Neuronal stem cell (in vitro differentiated cells): ENCODE measurements around the gene ZNF99.
"Not testable (repeated sequence)": the region's sequence is repeated elsewhere in the genome, so short reads cannot be mapped to it uniquely, and the experiment has no call there.

ENCODE experiments used
- DNase-seq: peaks from one replicate; pipeline ENCODE4 v3.0.0-alpha.2; 2013; ENCODE audit warnings: low spot score
- H2AFZ ChIP-seq: one replicate; pipeline ENCODE4 v1.6.1; 2013; ENCODE audit warnings: mild to moderate bottlenecking, low read length, inconsistent platforms
- H2AK5ac ChIP-seq: 2 replicates; pipeline ENCODE4 v1.6.1; 2013; ENCODE audit warnings: low read depth, mild to moderate bottlenecking, inconsistent platforms, low read length, moderate library complexity, mixed read lengths
- H2BK120ac ChIP-seq: 2 replicates; pipeline ENCODE4 v1.6.1; 2013; ENCODE audit warnings: low read depth, mild to moderate bottlenecking, inconsistent platforms, low read length, moderate library complexity, mixed read lengths
- H2BK12ac ChIP-seq: one replicate; pipeline ENCODE4 v1.6.1; 2013; ENCODE audit warnings: low read length, inconsistent platforms
- H2BK15ac ChIP-seq: 2 replicates; pipeline ENCODE4 v1.6.1; 2013; ENCODE audit warnings: mild to moderate bottlenecking, low read length, inconsistent platforms, mixed read lengths
- H2BK5ac ChIP-seq: one replicate; pipeline ENCODE4 v1.6.1; 2013; ENCODE audit warnings: inconsistent platforms, mild to moderate bottlenecking, low read length, moderate library complexity
- H3K14ac ChIP-seq: one replicate; pipeline ENCODE4 v1.6.1; 2013; ENCODE audit warnings: low read length, inconsistent platforms
- H3K18ac ChIP-seq: 2 replicates; pipeline ENCODE4 v1.6.1; 2013; ENCODE audit warnings: low read length, inconsistent platforms
- H3K23ac ChIP-seq: 2 replicates; pipeline ENCODE4 v1.6.1; 2013; ENCODE audit warnings: low read depth, mild to moderate bottlenecking, mixed read lengths, low read length, inconsistent platforms; ENCODE audit not compliant: poor library complexity
- H3K27ac ChIP-seq: replicated peaks from 3 replicates; pipeline ENCODE4 v1.5.1; 2013; ENCODE audit warnings: low read length, inconsistent platforms
- H3K27me3 ChIP-seq, 3 experiments: 2 replicates each; pipeline ENCODE4 v1.6.1; 2013; ENCODE audit warnings: low read length in 3 of 3, mild to moderate bottlenecking in 2 of 3, inconsistent platforms in 1 of 3, low read depth in 1 of 3, mixed read lengths in 1 of 3, moderate library complexity in 1 of 3; ENCODE audit not compliant: control insufficient read depth in 3 of 3, insufficient read depth in 3 of 3
- H3K36me3 ChIP-seq, 2 donors: replicated peaks in 1 of 2; 2 replicates each; pipeline ENCODE4 v1.6.1; 2013; ENCODE audit warnings: low read length in 2 of 2; ENCODE audit not compliant: control insufficient read depth in 2 of 2, insufficient read depth in 2 of 2
- H3K4ac ChIP-seq: 2 replicates; pipeline ENCODE4 v1.6.1; 2013; ENCODE audit warnings: inconsistent platforms, mild to moderate bottlenecking, low read length, moderate library complexity
- H3K4me1 ChIP-seq, 2 donors: 1 replicate in 1 of 2; 2 replicates in 1 of 2; pipeline ENCODE4 v1.6.1; 2013; ENCODE audit warnings: low read length in 2 of 2, low read depth in 1 of 2; ENCODE audit not compliant: control insufficient read depth in 2 of 2, insufficient read depth in 1 of 2
- H3K4me2 ChIP-seq: one replicate; pipeline ENCODE4 v1.6.1; 2013; ENCODE audit warnings: mild to moderate bottlenecking, low read length, inconsistent platforms; ENCODE audit not compliant: insufficient read depth, poor library complexity, severe bottlenecking
- H3K4me3 ChIP-seq, 2 donors: 2 replicates each; pipeline ENCODE4 v1.5.1; 2013; ENCODE audit warnings: low read length in 2 of 2, mild to moderate bottlenecking in 2 of 2, inconsistent platforms in 1 of 2, moderate library complexity in 1 of 2
- H3K79me1 ChIP-seq: one replicate; pipeline ENCODE4 v1.6.1; 2013; ENCODE audit warnings: low read depth, mild to moderate bottlenecking, inconsistent platforms, low read length, moderate library complexity
- H3K9ac ChIP-seq: one replicate; pipeline ENCODE4 v1.6.1; 2013; ENCODE audit warnings: mild to moderate bottlenecking, low read depth, low read length, inconsistent platforms; ENCODE audit not compliant: poor library complexity
- H3K9me3 ChIP-seq, 2 donors: replicated peaks in 1 of 2; 2 replicates each; pipeline versions ENCODE3 to v1.6.1; 2013; ENCODE audit warnings: low read length in 2 of 2, mild to moderate bottlenecking in 2 of 2, inconsistent platforms in 1 of 2, low read depth in 1 of 2, mixed read lengths in 1 of 2, moderate library complexity in 1 of 2; ENCODE audit not compliant: control insufficient read depth in 2 of 2, insufficient read depth in 1 of 2
- H4K8ac ChIP-seq: one replicate; pipeline ENCODE4 v1.6.1; 2013; ENCODE audit warnings: low read depth, mild to moderate bottlenecking, inconsistent platforms, low read length, moderate library complexity
- H4K91ac ChIP-seq: one replicate; pipeline ENCODE4 v1.6.1; 2013; ENCODE audit warnings: low read length, low read depth, mild to moderate bottlenecking, inconsistent platforms; ENCODE audit not compliant: poor library complexity
- WGBS, 2 donors: extraction: QIAGEN DNeasy Blood & Tissue Kit; methylation state at CpG; one replicate each; pipeline ENCODE4 v1.1.7; 2013; ENCODE audit warnings: missing lambda C conversion rate in 2 of 2, mixed read lengths in 1 of 2; ENCODE audit not compliant: insufficient read length in 2 of 2, insufficient replicate concordance in 1 of 2; ENCODE audit errors: extremely low coverage in 2 of 2; 5-methylcytosine and 5-hydroxymethylcytosine counted together

ZNF99 gene

DNA sequence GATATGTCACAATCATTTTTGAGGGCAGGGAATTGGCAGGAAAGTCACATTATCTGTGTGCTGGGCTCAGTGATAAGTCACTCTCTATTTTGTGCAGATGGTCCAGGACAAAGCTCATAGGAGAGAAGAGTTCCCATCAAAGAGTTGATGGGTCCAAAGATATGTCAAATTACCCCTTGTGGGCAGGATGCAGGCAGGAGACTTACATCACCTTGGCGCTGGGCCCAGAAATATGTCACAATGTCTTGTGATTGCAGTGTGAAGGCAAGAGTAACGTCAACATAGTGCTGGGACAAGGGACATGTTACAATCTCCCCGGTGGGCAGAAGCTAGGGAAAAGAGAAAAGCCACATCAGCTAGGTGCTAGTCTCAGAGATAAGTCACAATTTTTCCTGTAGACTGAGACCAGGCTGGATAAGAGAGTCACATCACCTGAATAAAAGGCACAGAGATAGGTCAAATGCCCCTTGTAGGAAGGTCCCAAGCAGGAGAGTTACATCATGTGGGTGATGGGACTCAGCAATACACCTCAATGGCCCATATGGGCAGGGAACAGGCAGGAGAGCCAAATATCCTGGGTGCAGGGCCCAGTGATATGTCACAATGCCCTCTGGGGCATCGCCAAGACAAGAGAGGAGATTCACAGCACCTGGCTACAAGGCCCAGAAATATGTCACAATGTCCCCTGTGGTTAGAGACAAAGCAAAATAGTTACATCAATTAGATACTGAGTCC lies 47.9 kb downstream of the ZNF99 start:
- Histone ChIP-seq H2AFZ (no peak overlapping the region), H3K4me1 (no peaks in the 10 kb centered on the region), H4K91ac (no peak overlapping the region), H3K18ac (no peak overlapping the region), H3K36me3 (no peaks in the 10 kb centered on the region), H3K27me3 (no peaks in the 10 kb centered on the region), H3K14ac (no peak overlapping the region), H2BK12ac (no peak overlapping the region), H3K9me3 (peaks cover 0 to 54% of the 10 kb centered on the region in 2 donors), H3K4ac (no peak overlapping the region), H3K4me3 (no peak overlapping the region), H2BK5ac (no peak overlapping the region), H2AK5ac (no peak overlapping the region), H3K9ac (no peak overlapping the region), H2BK120ac (no peak overlapping the region), H3K79me1 (no peaks in the 10 kb centered on the region), H2BK15ac (no peak overlapping the region), H4K8ac (no peak overlapping the region), H3K27ac (no peak overlapping the region), H3K23ac (no peak overlapping the region), H3K4me2 (no peak overlapping the region)
- WGBS, 2 donors, result no CpG with 5 or more reads among the region's 4 CpGs
- no peak for DNase-seq

- no peaks in the 10 kb centered on the region for H3K27me3 ChIP-seq
These were observed 50.3 kb downstream of the ZNF99 start for GRCh38 chr19:22733691-22734090.

DNA sequence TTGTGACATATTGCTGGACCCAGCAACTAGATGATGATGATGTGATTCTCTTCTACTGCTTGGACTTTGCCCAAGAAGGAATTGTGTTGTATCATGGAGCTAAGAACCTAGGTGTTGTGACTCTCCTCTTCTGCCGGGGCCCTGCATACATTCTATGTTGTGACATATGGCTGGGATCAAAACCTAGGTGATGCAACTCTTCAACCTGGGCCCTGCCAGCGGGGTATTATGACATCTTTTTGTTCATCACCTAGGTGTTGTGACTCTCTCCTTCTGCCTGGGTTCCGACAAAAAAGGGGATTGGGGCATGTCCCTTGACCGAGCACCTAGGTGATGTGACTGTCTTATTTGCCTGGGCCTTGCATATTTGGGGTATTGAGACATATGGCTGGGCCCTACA lies 55.7 kb downstream of the ZNF99 start:
- not testable (repeated sequence) for H2BK5ac ChIP-seq, H2AK5ac ChIP-seq, DNase-seq, H3K4ac ChIP-seq, H3K27me3 ChIP-seq, H2AFZ ChIP-seq, H3K18ac ChIP-seq, H3K4me2 ChIP-seq, H4K91ac ChIP-seq, H3K79me1 ChIP-seq, H3K23ac ChIP-seq, H3K27ac ChIP-seq, H3K9ac ChIP-seq, H3K4me3 ChIP-seq, H2BK120ac ChIP-seq, H3K14ac ChIP-seq, H2BK15ac ChIP-seq, H4K8ac ChIP-seq, H3K4me1 ChIP-seq, H2BK12ac ChIP-seq, H3K36me3 ChIP-seq
- H3K9me3 ChIP-seq, result peaks cover 0 to 35% of the 10 kb centered on the region in 2 donors
- WGBS, 2 donors, result no CpG with 5 or more reads among the region's 4 CpGs

More at GRCh38 chr19:22733691-22734090, 50.3 kb downstream of the ZNF99 start:
- no peaks in the 10 kb centered on the region for H3K4me1 ChIP-seq
- no peak overlapping the region for H2BK15ac ChIP-seq
- no peak overlapping the region for H3K27ac ChIP-seq
- H3K9me3 ChIP-seq, result peaks cover 0 to 49% of the 10 kb centered on the region in 2 donors
- no peak overlapping the region for H2BK5ac ChIP-seq
- DNase-seq, result no peak
- H3K9ac ChIP-seq, result no peak overlapping the region
- H3K4me2 ChIP-seq, result no peak overlapping the region
- H3K79me1 ChIP-seq, result no peaks in the 10 kb centered on the region
- H2BK120ac ChIP-seq, result no peak overlapping the region
- no peak overlapping the region for H2BK12ac ChIP-seq
- no peak overlapping the region for H2AK5ac ChIP-seq
- no CpG with 5 or more reads among the region's 7 CpGs for WGBS, 2 donors
- H4K91ac ChIP-seq, result no peak overlapping the region
- no peak overlapping the region for H3K23ac ChIP-seq
- no peak overlapping the region for H4K8ac ChIP-seq
- H3K4ac ChIP-seq, result no peak overlapping the region
- H3K4me3 ChIP-seq, result no peak overlapping the region
- H3K36me3 ChIP-seq, result no peaks in the 10 kb centered on the region
- H2AFZ ChIP-seq, result no peak overlapping the region
- H3K18ac ChIP-seq, result no peak overlapping the region
- no peak overlapping the region for H3K14ac ChIP-seq

DNA sequence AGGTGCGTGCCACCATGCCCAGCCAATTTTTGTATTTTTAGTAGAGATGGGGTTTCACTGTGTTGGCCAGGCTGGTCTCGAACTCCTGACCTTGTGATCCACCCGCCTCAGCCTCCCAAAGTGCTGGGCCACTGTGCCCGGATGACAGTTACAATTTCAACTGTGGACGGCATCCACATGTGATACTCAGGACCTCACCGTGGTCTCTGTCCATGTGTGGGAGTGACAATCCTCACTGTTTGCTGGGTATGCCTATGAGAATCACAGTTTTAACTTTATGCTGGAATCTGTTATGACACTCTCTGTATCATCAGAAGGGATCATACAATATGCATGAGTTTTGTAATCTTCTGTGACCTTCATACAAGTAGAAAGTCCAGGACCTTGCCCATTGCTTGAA lies 62.4 kb downstream of the ZNF99 start:
- H2BK15ac ChIP-seq, H2AK5ac ChIP-seq, H3K79me1 ChIP-seq, H2BK5ac ChIP-seq, DNase-seq, H3K4me1 ChIP-seq, H3K4me2 ChIP-seq, H2AFZ ChIP-seq, H4K8ac ChIP-seq, H3K27me3 ChIP-seq, H3K27ac ChIP-seq, H4K91ac ChIP-seq, H3K9ac ChIP-seq, H3K23ac ChIP-seq, H3K18ac ChIP-seq, H3K14ac ChIP-seq, H3K4ac ChIP-seq, H3K36me3 ChIP-seq, H2BK120ac ChIP-seq, H2BK12ac ChIP-seq: not testable (repeated sequence)
- Histone ChIP-seq H3K4me3 (peak overlapping the region in 1 of 2 donors; percentile 64), H3K9me3 (peaks cover 0 to 39% of the 10 kb centered on the region in 2 donors)
- WGBS, 2 donors, result no CpG with 5 or more reads among the region's 6 CpGs
